Nephron (organoid): ENCODE measurements around the gene TMLHE.
"Not testable (repeated sequence)": the region's sequence is repeated elsewhere in the genome, so short reads cannot be mapped to it uniquely, and the experiment has no call there.

Source experiments
- H3K27ac Mint-ChIP-seq, 3 experiments: 2 replicates each; pipeline ENCODE4 v1.8.0; 2020; ENCODE audit warnings: mixed read lengths in 3 of 3, mild to moderate bottlenecking in 2 of 3, moderate library complexity in 1 of 3
- H3K27me3 Mint-ChIP-seq: 2 replicates; pipeline ENCODE4 v1.8.0; 2021; ENCODE audit warnings: low read depth, mild to moderate bottlenecking, moderate library complexity, mixed read lengths
- H3K36me3 Mint-ChIP-seq: 2 replicates; pipeline ENCODE4 v1.8.0; 2020; ENCODE audit warnings: low read depth, mixed read lengths
- H3K4me1 Mint-ChIP-seq: 2 replicates; pipeline ENCODE4 v1.8.0; 2020; ENCODE audit warnings: mixed read lengths
- H3K4me3 Mint-ChIP-seq, 3 experiments: 2 replicates each; pipeline ENCODE4 v1.8.0; 2020; ENCODE audit warnings: mild to moderate bottlenecking in 3 of 3, mixed read lengths in 3 of 3, moderate library complexity in 2 of 3
- H3K9me3 Mint-ChIP-seq: 2 replicates; pipeline ENCODE4 v1.8.0; 2020; ENCODE audit warnings: mixed read lengths
- TF ChIP-seq, protein P1 (sequence below), 3 experiments: fragments of 200-600 bp; sonication (generic); IDR thresholded peaks; one replicate each; pipeline ENCODE4 v1.5.0; 2021; ENCODE audit warnings: antibody characterized with exemption in 3 of 3; ENCODE audit not compliant: unreplicated experiment in 3 of 3

The TMLHE gene

DNA sequence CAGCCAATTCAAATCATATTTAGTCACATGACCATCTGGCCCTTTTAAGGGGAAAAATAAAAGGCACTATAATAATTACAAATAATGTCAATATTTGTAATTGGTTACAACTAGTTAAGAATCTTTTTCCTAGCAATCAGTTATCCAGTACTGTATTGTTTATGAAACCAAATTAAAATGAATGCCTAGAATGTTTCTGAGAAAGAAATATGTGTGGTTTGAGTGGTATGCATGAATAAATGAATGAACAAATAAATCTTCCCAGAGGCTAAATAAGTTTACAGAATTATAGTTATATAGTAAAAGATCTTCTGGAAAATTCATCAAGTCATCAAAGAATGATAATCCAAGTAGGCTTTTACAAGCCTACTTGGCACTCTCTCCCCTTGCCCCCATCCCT is 98.5 kb downstream of the TMLHE start:
- TF ChIP-seq, protein P1, sequence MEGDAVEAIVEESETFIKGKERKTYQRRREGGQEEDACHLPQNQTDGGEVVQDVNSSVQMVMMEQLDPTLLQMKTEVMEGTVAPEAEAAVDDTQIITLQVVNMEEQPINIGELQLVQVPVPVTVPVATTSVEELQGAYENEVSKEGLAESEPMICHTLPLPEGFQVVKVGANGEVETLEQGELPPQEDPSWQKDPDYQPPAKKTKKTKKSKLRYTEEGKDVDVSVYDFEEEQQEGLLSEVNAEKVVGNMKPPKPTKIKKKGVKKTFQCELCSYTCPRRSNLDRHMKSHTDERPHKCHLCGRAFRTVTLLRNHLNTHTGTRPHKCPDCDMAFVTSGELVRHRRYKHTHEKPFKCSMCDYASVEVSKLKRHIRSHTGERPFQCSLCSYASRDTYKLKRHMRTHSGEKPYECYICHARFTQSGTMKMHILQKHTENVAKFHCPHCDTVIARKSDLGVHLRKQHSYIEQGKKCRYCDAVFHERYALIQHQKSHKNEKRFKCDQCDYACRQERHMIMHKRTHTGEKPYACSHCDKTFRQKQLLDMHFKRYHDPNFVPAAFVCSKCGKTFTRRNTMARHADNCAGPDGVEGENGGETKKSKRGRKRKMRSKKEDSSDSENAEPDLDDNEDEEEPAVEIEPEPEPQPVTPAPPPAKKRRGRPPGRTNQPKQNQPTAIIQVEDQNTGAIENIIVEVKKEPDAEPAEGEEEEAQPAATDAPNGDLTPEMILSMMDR (IDR thresholded peaks at IDR 0.05; ENCODE audit: unreplicated experiment in 3 of 3) = no peak
- H3K4me1 Mint-ChIP-seq = no peaks in the 10 kb centered on the region
- no peaks in the 10 kb centered on the region for H3K27me3 Mint-ChIP-seq
- peaks cover 36% of the 10 kb centered on the region for H3K36me3 Mint-ChIP-seq
- H3K4me3 Mint-ChIP-seq = no peak overlapping the region
- H3K9me3 Mint-ChIP-seq = peaks cover 17% of the 10 kb centered on the region
- no peak overlapping the region for H3K27ac Mint-ChIP-seq

DNA sequence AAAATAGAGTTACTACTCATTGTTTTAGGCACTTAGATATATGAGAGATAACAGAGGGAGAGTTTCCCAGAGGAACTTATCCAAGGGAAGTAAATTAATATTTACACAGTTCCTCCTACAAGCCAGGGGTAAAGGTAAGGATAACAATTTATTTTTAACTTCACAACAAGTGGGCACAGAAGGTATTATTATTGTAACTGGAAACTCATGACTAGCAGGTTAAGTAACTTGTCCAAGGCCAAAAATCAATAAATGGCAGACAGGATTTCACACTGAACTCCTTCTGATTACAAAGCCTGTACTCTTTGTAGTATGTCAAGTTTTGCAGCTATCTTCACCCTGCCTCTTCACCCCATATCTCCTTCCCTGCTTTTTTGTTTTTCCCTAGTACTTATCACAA is 107.5 kb downstream of the TMLHE start:
- Mint-ChIP-seq H3K4me1 (no peaks in the 10 kb centered on the region), H3K27me3 (no peaks in the 10 kb centered on the region), H3K9me3 (peaks cover 3% of the 10 kb centered on the region), H3K27ac (no peak overlapping the region), H3K4me3 (no peak overlapping the region), H3K36me3 (peaks cover 49% of the 10 kb centered on the region)
- TF ChIP-seq, protein P1 (IDR thresholded peaks at IDR 0.05; ENCODE audit: unreplicated experiment in 3 of 3) = no peak

DNA sequence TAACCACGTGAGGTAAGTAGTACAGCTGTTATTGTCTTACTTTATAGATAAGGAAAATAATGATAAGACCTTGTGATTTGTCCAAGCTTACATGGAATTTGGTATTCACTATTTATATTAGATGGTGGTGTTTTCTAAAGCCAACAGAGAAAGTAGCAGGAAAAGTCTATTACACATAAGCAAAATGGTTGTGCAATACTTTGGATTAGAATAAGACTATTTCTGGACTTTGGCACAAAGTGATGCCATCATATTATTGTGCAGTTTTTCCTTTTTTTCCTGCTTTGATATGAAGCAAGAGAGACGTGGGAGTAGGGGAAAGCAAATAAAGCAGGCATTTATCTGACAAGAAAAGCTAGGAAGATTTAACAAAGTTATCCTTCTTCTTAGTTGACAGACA is 117.6 kb downstream of the TMLHE start:
- H3K4me3 Mint-ChIP-seq, H3K36me3 Mint-ChIP-seq, H3K9me3 Mint-ChIP-seq, H3K27ac Mint-ChIP-seq, H3K4me1 Mint-ChIP-seq, H3K27me3 Mint-ChIP-seq: not testable (repeated sequence)

DNA sequence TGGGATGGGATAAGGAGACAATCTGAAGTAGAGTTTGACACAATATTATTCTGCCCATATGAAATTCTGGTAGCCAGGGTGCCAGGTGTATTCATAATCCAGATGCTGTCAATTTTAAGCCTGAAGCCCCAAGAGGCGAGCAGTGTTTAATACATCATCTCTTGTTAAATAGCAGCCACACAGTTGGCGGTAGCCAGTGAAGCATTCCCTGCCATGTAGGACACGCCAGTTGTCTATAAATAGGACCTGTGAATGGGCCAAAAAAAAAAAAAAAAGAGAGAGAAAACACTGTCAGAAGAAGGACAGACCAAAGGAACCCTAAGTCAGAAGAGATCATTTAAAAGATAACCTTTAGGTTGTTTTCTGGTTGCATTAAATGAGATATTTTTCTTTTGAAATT is 121.3 kb downstream of the TMLHE start:
- not testable (repeated sequence) for H3K36me3 Mint-ChIP-seq, H3K4me1 Mint-ChIP-seq, H3K27me3 Mint-ChIP-seq, H3K9me3 Mint-ChIP-seq, H3K27ac Mint-ChIP-seq, H3K4me3 Mint-ChIP-seq

DNA sequence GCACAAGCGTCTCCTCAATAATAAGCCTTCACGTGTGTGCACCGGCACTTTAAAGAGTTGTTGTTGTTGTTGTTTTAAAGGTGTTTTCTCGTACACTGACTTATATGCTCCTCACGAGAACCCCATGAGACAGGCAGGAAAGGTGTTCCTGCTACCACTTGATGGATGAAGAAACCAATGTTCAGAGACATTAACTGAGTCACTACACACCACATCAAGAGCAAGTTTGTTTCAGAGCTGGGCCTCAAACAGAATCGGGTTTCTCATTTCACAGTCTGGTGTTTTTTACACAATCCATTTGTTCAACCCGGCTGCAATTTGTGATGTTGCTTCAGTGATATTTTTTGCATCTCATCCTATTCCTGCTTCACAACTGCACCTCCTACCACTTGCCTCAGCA is 135.6 kb downstream of the TMLHE start:
- H3K4me3 Mint-ChIP-seq, H3K27me3 Mint-ChIP-seq, H3K36me3 Mint-ChIP-seq, H3K4me1 Mint-ChIP-seq, H3K27ac Mint-ChIP-seq, H3K9me3 Mint-ChIP-seq: not testable (repeated sequence)

DNA sequence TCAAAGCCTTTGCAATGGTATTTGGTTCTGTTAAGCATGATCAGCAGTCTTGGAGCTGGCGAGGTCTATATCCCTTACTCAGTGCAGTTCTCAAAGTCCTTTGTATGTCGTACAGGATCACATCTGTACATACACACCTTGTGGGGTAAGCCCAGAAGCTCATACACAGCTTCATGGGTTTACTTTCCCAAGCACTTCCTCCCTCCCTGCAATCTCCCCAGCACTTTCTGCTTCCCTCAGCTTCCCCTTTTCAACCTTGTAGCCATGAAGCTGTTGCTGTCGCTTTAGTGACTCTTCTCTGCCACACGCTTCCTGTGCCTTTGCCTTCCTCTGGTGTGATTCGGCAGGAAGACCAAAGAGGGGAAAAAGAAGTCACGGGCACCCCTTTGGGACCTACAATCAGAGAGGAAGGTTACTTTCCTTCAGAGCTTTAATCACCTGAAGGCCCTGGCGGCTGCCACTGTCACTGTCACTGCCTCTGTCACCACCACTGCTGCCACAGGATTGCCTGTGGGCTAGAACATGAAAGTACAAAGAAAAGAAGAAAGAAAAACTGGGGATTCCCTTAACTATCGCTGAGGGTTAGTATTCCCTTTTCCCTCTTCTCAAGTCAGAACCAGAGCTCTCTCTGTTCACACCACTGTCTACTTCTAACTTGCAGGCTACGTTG is 146.3 kb downstream of the TMLHE start:
- H3K27ac Mint-ChIP-seq, H3K27me3 Mint-ChIP-seq, H3K36me3 Mint-ChIP-seq, H3K9me3 Mint-ChIP-seq, H3K4me1 Mint-ChIP-seq, H3K4me3 Mint-ChIP-seq: not testable (repeated sequence)

DNA sequence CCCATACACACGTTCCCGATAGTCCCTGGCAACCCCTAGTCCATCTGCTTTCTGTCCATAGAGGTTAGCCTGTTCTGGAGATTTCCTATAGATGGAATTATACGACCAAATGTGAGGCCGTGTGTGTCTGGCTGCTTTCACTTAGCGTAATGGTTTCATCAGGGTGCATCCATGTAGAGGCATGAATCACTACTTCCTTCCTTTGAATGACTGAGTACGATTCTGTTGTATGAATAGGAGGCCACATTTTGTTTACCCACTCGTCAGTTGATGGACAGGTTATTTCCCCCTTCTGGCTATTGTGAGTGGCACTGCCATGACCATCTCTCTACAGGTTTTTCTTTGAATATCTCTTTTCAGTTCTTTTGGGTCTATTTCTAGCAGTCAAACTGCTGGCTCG is 152.3 kb downstream of the TMLHE start:
- not testable (repeated sequence) for H3K27me3 Mint-ChIP-seq, H3K9me3 Mint-ChIP-seq, H3K36me3 Mint-ChIP-seq

DNA sequence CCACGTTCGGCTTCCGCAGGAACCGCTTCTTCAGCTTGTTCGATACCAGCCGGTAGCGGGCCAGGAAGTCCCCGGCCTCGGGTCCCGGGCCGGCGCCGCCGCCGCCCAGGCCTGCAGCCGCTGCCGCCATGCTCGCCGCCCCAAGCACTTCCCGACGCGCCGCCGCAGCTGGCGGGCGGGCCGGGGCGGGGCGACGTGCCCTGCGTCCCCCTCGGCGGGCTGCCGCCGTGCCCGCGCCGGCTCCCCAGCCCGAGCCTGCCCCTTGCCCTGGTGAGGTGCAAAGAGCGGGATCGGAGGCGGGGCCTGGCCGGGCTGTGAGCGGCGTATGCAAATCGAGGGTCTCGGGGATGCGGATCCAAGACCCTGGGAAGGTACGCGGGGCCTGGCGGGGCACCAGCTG is 154.3 kb downstream of the TMLHE start, which contains the start of gene F8A3:
F8A3 (minus strand) TSS at position 150 of the 400 bp plus-strand sequence; CDS start at position 130, 20 bp downstream.
- H3K27ac Mint-ChIP-seq, H3K4me1 Mint-ChIP-seq, H3K9me3 Mint-ChIP-seq, H3K36me3 Mint-ChIP-seq, H3K4me3 Mint-ChIP-seq, H3K27me3 Mint-ChIP-seq: not testable (repeated sequence)

More for the DNA sequence above, 152.3 kb downstream of the TMLHE start:
- H3K4me3 Mint-ChIP-seq, H3K4me1 Mint-ChIP-seq, H3K27ac Mint-ChIP-seq: not testable (repeated sequence)

DNA sequence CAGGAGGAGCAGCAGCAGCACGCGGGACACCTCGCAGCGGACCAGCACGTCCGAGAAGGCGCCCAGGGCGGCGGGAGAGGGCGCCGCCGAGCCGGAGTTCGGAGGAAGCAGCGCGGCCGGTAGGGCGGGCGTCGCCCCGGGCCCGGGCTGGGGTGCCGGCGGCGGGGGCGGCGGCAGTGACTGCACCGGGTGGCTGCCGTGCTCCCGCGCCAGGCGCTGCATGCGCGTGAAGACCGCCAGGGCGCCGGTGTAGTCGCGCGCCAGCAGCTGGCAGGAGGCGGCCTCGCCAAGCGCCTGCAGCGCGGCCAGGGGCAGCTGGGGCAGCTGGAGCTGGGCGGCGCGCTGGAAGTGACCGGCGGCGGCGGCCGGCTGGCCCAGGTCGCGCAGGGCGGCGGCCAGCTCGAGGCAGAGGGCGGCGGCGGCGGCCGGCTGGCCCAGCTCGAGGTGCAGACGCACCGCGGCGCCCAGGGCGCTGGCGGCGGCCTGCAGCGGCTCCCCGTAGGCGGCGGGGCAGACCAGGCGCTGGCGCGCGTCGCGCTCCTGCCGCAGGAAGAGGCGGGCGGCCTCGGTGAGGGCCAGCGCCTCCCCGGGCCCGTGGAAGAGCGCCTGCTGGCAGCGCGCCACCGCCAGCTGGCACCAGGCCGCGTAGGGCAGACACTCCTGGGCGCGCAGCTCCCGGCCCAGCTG is 154.8 kb downstream of the TMLHE start:
- not testable (repeated sequence) for H3K36me3 Mint-ChIP-seq, H3K27ac Mint-ChIP-seq, H3K27me3 Mint-ChIP-seq, H3K4me3 Mint-ChIP-seq, H3K9me3 Mint-ChIP-seq, H3K4me1 Mint-ChIP-seq
